SK-N-MC (cell line): ENCODE results near the gene CMTM5.
"Not testable (repeated sequence)": the region's sequence is repeated elsewhere in the genome, so short reads cannot be mapped to it uniquely, and the experiment has no call there.

Experiments
- DNase-seq: peaks from one replicate; pipeline ENCODE4 v3.0.0-alpha.2; 2011; ENCODE audit warnings: low read depth, low spot score
- H3K27ac ChIP-seq: fragments of 200-600 bp; sonication (generic); 2 replicates; pipeline ENCODE4 v1.5.1; 2016; ENCODE audit warnings: mixed run types
- H3K36me3 ChIP-seq: fragments of 200-600 bp; sonication (generic); 2 replicates; pipeline ENCODE4 v1.6.1; 2017; ENCODE audit warnings: antibody characterized with exemption, low read length, mixed read lengths; ENCODE audit not compliant: insufficient read depth
- H3K4me3 ChIP-seq: fragments of 200-600 bp; sonication (generic); 2 replicates; pipeline ENCODE4 v1.5.1; 2016
- H3K9ac ChIP-seq: fragments of 200-600 bp; sonication (generic); 2 replicates; pipeline ENCODE4 v1.8.0; 2017; ENCODE audit warnings: mixed run types, mixed read lengths; ENCODE audit not compliant: insufficient read length
- H3K9me3 ChIP-seq: fragments of 200-600 bp; sonication (generic); 2 replicates; pipeline ENCODE4 v1.6.1; 2017; ENCODE audit warnings: low read depth, mild to moderate bottlenecking, antibody characterized with exemption, low read length, moderate library complexity, mixed read lengths
- EZH2 ChIP-seq: fragments of 200-600 bp; sonication (generic); IDR thresholded peaks from one replicate; pipeline ENCODE4 v1.6.1; 2017; ENCODE audit warnings: antibody characterized with exemption
- FOXP2 ChIP-seq: optimal IDR thresholded peaks from 2 replicates; pipeline ENCODE3; 2011; ENCODE audit warnings: mild to moderate bottlenecking, moderate library complexity; ENCODE audit not compliant: insufficient read depth; ENCODE audit errors: extremely low read length, control extremely low read depth
- POLR2AphosphoS5 ChIP-seq: IDR thresholded peaks from 2 replicates; pipeline ENCODE4 v1.6.1; 2012; ENCODE audit warnings: mild to moderate bottlenecking, low read depth, low read length, borderline replicate concordance

The CMTM5 gene

GRCh38 chr14:23385642-23386265 lies 8.9 kb downstream of the CMTM5 start:
- Histone ChIP-seq H3K9ac (no peak overlapping the region), H3K27ac (no peak overlapping the region), H3K4me3 (no peak overlapping the region), H3K36me3 (no peaks in the 10 kb centered on the region), H3K9me3 (no peaks in the 10 kb centered on the region)
- no peak for DNase-seq
- TF ChIP-seq FOXP2 (no peak), POLR2AphosphoS5 (no peak), EZH2 (no peak)

- not testable (repeated sequence) for DNase-seq, H3K27ac ChIP-seq, H3K36me3 ChIP-seq, H3K9me3 ChIP-seq, H3K4me3 ChIP-seq, H3K9ac ChIP-seq
These were observed 9.4 kb downstream of the CMTM5 start for GRCh38 chr14:23386266-23386657.

GRCh38 chr14:23386999-23387398 lies 10.2 kb downstream of the CMTM5 start:
- no peaks in the 10 kb centered on the region for H3K36me3 ChIP-seq
- H3K27ac ChIP-seq, result no peak overlapping the region
- DNase-seq, result no peak
- H3K9ac ChIP-seq, result no peak overlapping the region
- no peak overlapping the region for H3K4me3 ChIP-seq
- H3K9me3 ChIP-seq, result no peaks in the 10 kb centered on the region
- TF ChIP-seq FOXP2 (no peak), POLR2AphosphoS5 (no peak), EZH2 (no peak)

DNA sequence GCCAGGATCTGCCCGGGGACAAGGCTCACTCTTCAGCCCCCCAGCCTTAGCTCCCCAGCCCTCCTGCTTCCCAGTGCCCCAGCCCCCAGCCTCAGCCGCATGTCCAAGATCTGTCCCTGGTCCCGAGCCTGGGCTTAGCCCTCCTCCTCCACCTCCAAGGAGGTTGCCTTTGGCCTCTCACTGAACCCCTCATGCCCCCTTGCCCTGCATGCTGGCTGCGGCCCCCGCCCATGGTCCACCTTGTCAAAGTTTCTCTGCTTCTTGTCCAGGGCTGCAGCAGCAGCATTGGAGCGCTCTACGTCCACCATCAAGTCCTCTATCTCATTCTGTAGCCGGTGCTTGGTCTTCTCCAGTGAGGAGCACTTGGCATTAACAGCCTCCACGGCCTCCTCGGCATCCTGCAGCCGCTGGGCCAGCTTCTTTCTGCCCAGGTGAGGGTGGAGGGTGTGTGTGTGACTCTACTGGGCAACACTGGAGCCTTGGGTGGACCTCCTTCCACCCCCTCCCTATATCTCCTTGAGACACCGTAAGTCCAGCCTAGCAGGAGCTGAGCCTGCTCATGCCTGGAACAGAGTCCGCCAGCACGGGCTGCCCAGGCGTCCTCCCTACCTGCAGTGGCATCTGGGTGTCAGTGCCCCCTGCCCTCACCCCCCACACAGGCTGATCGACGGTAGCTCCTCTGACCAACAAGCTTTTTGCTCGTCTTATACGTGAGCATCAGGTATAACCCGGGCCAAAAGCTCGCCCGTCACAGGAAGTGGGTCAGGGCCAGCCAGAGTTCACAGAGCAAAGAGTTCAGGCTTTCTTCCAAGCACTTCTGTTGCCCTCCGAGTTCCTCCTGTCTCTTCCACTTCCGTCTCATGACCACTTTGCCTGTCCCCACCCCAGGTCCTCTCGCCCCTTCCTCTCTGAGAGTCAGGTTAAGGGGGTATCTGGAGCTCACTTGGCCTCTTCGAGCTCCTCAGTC lies 11.4 kb downstream of the CMTM5 start:
- no peak for DNase-seq
- Histone ChIP-seq H3K9ac (no peak overlapping the region), H3K27ac (no peak overlapping the region), H3K9me3 (no peaks in the 10 kb centered on the region), H3K4me3 (no peak overlapping the region), H3K36me3 (no peaks in the 10 kb centered on the region)
- TF ChIP-seq FOXP2 (no peak), POLR2AphosphoS5 (no peak), EZH2 (no peak)

DNA sequence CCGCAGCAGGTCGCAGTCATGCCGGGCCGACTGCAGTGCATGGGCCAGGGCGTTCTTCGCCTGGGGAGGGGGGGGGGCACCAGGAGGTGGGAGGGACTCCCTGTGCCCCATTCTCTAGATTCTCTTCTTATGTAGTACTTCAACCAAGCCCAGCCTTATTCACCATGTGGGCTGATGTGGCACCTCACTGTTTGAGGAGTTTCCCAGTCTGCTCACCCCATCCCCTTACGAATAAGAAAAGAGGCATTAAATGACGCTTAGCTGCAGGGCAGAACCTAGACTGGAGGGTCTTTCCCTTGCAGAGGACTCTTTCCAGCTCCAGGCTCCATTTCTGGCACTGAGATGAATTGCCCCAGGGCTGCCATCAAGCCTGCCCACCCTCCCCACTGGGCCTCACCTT lies 12.2 kb downstream of the CMTM5 start:
- H3K9ac ChIP-seq, result no peak overlapping the region
- no peak for DNase-seq
- H3K4me3 ChIP-seq, result no peak overlapping the region
- H3K36me3 ChIP-seq, result no peaks in the 10 kb centered on the region
- H3K27ac ChIP-seq, result no peak overlapping the region
- TF ChIP-seq POLR2AphosphoS5 (no peak), EZH2 (no peak), FOXP2 (no peak)
- H3K9me3 ChIP-seq, result no peaks in the 10 kb centered on the region

GRCh38 chr14:23389396-23389795 lies 12.6 kb downstream of the CMTM5 start:
- no peak overlapping the region for H3K4me3 ChIP-seq
- no peak overlapping the region for H3K9ac ChIP-seq
- H3K36me3 ChIP-seq, result no peaks in the 10 kb centered on the region
- H3K9me3 ChIP-seq, result no peaks in the 10 kb centered on the region
- H3K27ac ChIP-seq, result no peak overlapping the region
- TF ChIP-seq EZH2 (no peak), POLR2AphosphoS5 (no peak), FOXP2 (no peak)
- DNase-seq, result no peak

DNA sequence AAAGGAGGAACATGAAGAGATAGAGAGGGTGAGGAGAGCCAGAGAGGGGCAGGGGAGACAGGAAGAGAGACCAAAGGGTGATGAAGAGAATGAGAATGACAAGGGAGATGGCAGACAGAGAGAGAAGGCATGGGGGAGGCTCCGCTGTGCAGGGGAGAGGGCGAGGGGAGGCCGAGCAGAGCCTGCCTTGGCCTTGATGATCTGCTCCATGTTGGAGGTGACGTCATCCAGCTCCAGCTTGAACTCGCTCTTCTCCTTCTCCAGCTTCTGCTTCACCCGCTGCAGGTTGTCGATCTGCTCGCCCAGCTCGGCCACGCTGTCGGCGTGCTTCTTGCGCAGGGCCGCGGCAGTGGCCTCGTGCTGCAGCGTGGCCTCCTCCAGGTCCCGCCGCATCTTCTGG lies 13.0 kb downstream of the CMTM5 start:
- not testable (repeated sequence) for DNase-seq, H3K36me3 ChIP-seq, H3K9me3 ChIP-seq, H3K9ac ChIP-seq, H3K4me3 ChIP-seq, H3K27ac ChIP-seq

DNA sequence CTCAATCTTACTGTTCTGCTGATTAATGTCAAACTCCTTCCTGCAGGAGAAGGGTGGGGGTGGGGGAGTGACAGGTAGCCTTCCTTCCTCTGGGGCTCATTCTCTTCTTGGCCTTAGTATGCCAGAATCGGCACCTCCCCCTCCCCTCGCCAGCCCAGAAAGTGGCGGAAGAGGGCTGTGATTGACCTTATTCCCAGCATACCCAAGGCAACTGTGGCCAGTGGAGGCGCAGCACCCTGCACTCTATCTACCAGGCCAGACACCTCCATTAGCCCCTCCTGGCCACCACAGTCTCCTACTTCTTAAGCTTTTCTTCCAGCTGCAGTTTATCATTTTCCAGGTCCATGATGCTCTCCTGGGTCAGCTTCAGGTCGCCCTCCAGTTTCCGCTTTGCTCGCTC lies 15.8 kb downstream of the CMTM5 start:
- Histone ChIP-seq H3K4me3 (no peak overlapping the region), H3K9ac (no peak overlapping the region), H3K9me3 (no peaks in the 10 kb centered on the region), H3K27ac (no peak overlapping the region), H3K36me3 (no peaks in the 10 kb centered on the region)
- no peak for TF ChIP-seq FOXP2
- TF ChIP-seq POLR2AphosphoS5, result no peak
- no peak for TF ChIP-seq EZH2
- no peak for DNase-seq

DNA sequence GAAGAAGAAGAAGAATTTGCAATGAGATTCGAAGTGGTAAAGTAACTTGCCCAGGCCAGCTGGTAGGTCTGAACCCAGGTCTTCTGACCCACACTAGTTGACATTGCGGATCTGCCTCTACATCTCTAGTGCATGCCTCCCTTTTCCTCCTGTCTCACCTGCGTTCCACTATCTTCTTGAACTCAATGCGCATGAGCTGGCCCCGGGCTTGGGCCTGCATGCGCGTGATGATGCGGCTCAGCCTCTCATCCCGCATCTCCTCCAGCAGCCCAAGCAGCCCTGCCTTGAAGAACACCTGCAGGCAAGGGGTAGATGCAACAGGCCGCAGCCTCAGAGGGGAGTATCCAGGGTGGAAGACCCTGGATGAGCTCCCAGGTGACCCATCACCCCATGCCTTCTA lies 19.3 kb downstream of the CMTM5 start:
- Histone ChIP-seq H3K4me3 (no peak overlapping the region), H3K9ac (no peak overlapping the region), H3K9me3 (no peaks in the 10 kb centered on the region), H3K27ac (no peak overlapping the region), H3K36me3 (no peaks in the 10 kb centered on the region)
- no peak for DNase-seq
- TF ChIP-seq POLR2AphosphoS5 (no peak), FOXP2 (no peak), EZH2 (no peak)
